Loucy (cell line): Measurements from ENCODE around the gene TOMM40L.

Source experiments
- H2AFZ ChIP-seq: fragments of 200-600 bp; sonication (generic); 2 replicates; pipeline ENCODE4 v1.6.0; 2016; ENCODE audit warnings: antibody characterized with exemption, mild to moderate bottlenecking, low read length, moderate library complexity
- H3F3A ChIP-seq: fragments of 200-600 bp; 2 replicates; pipeline ENCODE4 v1.6.0; 2016; ENCODE audit warnings: antibody characterized with exemption, low read depth, mild to moderate bottlenecking
- H3K27me3 ChIP-seq: fragments of 200-600 bp; sonication (generic); 2 replicates; pipeline ENCODE4 v1.6.1; 2014; ENCODE audit warnings: low read length, mild to moderate bottlenecking; ENCODE audit not compliant: insufficient read depth, poor library complexity, severe bottlenecking
- H3K36me3 ChIP-seq: fragments of 200-600 bp; sonication (generic); 2 replicates; pipeline ENCODE4 v1.6.1; 2016; ENCODE audit warnings: low read length; ENCODE audit not compliant: insufficient read depth
- H3K4me1 ChIP-seq: fragments of 200-600 bp; sonication (generic); 2 replicates; pipeline ENCODE4 v1.5.1; 2014; ENCODE audit warnings: low read length, mild to moderate bottlenecking; ENCODE audit not compliant: insufficient read depth, poor library complexity, severe bottlenecking
- H3K4me2 ChIP-seq: fragments of 200-600 bp; sonication (generic); 2 replicates; pipeline ENCODE4 v1.6.0; 2014; ENCODE audit warnings: antibody characterized with exemption, low read length, low read depth, mild to moderate bottlenecking; ENCODE audit not compliant: poor library complexity, severe bottlenecking
- H3K4me3 ChIP-seq: fragments of 200-600 bp; sonication (generic); 2 replicates; pipeline ENCODE4 v1.5.1; 2014; ENCODE audit warnings: low read length, mild to moderate bottlenecking, mixed read lengths; ENCODE audit not compliant: poor library complexity, severe bottlenecking
- H3K79me2 ChIP-seq: fragments of 200-600 bp; sonication (generic); 2 replicates; pipeline ENCODE4 v1.6.1; 2014; ENCODE audit warnings: low read length; ENCODE audit not compliant: insufficient read depth
- H3K9ac ChIP-seq: fragments of 200-600 bp; sonication (generic); 2 replicates; pipeline ENCODE4 v1.6.0; 2014; ENCODE audit warnings: mild to moderate bottlenecking, low read depth, low read length, moderate library complexity; ENCODE audit not compliant: poor library complexity, severe bottlenecking
- H3K9me2 ChIP-seq: fragments of 200-600 bp; sonication (generic); replicated peaks from 2 replicates; pipeline ENCODE4 v1.6.1; 2016; ENCODE audit warnings: low read depth, low read length, mixed read lengths
- H3K9me3 ChIP-seq: fragments of 200-600 bp; sonication (generic); 2 replicates; pipeline ENCODE4 v1.6.1; 2014; ENCODE audit warnings: mild to moderate bottlenecking, antibody characterized with exemption, low read length, low read depth; ENCODE audit not compliant: insufficient read depth
- H4K20me1 ChIP-seq: fragments of 200-600 bp; sonication (generic); 2 replicates; pipeline ENCODE4 v1.6.0; 2014; ENCODE audit warnings: antibody characterized with exemption, low read length, mild to moderate bottlenecking; ENCODE audit not compliant: insufficient read depth, poor library complexity, severe bottlenecking
- EZH2phosphoT487 ChIP-seq: fragments of 200-600 bp; IDR thresholded peaks from 2 replicates; pipeline ENCODE4 v1.6.1; 2018; ENCODE audit warnings: antibody characterized with exemption, mild to moderate bottlenecking, moderate library complexity, borderline replicate concordance
- TF ChIP-seq, protein P1 (sequence below): fragments of 200-600 bp; sonication (generic); conservative IDR thresholded peaks from 2 replicates; pipeline ENCODE4 v1.5.1; 2014; ENCODE audit warnings: mild to moderate bottlenecking, antibody characterized with exemption, low read length

TOMM40L gene

DNA sequence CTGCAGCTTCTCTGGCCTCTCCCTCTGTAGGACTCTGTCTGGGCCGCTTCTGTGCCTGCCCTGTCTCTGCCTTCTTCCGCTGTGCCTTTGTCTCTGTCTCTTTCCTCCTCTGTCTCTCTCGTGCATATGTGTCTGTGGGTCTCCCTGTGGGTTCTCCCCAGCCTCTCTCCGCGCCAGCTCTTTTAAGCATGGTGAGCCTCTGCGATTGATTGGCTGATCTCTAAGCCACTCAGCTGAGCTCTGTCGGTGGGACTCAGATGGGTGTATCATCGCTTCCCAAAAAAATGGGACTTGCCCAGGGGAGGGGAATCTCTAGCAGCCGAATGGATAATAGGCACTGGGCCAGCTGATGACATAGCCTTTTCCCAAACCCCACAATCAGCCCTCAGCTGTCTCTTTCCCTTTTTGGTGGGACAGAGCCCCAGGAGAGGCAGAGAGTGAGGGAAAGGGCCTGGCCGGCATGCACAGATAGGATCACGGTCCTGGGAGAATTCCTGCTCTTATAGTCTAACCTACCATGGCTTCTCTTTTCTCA is 26.9 kb upstream of the TOMM40L start, which contains the start of gene ADAMTS4:
TSS of gene ADAMTS4 (minus strand) at position 158 of the 535 bp plus-strand sequence. CDS start 427 bp downstream, outside the sequence.
- H3K79me2 ChIP-seq = peaks cover 18% of the 10 kb centered on the region
- H2AFZ ChIP-seq = no peak within 1 kb of the TSS; the same call in 1 of the 2 replicates
- TF ChIP-seq, protein P1, sequence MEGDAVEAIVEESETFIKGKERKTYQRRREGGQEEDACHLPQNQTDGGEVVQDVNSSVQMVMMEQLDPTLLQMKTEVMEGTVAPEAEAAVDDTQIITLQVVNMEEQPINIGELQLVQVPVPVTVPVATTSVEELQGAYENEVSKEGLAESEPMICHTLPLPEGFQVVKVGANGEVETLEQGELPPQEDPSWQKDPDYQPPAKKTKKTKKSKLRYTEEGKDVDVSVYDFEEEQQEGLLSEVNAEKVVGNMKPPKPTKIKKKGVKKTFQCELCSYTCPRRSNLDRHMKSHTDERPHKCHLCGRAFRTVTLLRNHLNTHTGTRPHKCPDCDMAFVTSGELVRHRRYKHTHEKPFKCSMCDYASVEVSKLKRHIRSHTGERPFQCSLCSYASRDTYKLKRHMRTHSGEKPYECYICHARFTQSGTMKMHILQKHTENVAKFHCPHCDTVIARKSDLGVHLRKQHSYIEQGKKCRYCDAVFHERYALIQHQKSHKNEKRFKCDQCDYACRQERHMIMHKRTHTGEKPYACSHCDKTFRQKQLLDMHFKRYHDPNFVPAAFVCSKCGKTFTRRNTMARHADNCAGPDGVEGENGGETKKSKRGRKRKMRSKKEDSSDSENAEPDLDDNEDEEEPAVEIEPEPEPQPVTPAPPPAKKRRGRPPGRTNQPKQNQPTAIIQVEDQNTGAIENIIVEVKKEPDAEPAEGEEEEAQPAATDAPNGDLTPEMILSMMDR = no peak
- TF ChIP-seq EZH2phosphoT487 = no peak
- H3K9me2 ChIP-seq = no peaks in the 10 kb centered on the region
- no peak within 1 kb of the TSS for H3K4me2 ChIP-seq
- H4K20me1 ChIP-seq = no peaks in the 10 kb centered on the region
- no peaks in the 10 kb centered on the region for H3F3A ChIP-seq
- H3K4me3 ChIP-seq = no peak within 1 kb of the TSS
- no peaks in the 10 kb centered on the region for H3K9me3 ChIP-seq
- H3K36me3 ChIP-seq = no peaks in the 10 kb centered on the region
- peaks cover 25% of the 10 kb centered on the region for H3K4me1 ChIP-seq
- no peak within 1 kb of the TSS for H3K9ac ChIP-seq
- no peaks in the 10 kb centered on the region for H3K27me3 ChIP-seq

- Histone ChIP-seq H3K4me3 (no peak overlapping the region), H3K9me2 (no peaks in the 10 kb centered on the region), H3K9me3 (no peaks in the 10 kb centered on the region), H3K4me2 (no peak overlapping the region), H3K36me3 (no peaks in the 10 kb centered on the region), H3F3A (no peaks in the 10 kb centered on the region), H3K79me2 (peaks cover 24% of the 10 kb centered on the region), H4K20me1 (no peaks in the 10 kb centered on the region), H3K27me3 (no peaks in the 10 kb centered on the region), H3K9ac (no peak overlapping the region), H3K4me1 (peaks cover 27% of the 10 kb centered on the region), H2AFZ (no peak overlapping the region)
- TF ChIP-seq, protein P1 = no peak
These were observed 26.2 kb upstream of the TOMM40L start for GRCh38 chr1:161199506-161200139.

GRCh38 chr1:161200421-161200991 is 25.4 kb upstream of the TOMM40L start:
- peaks cover 31% of the 10 kb centered on the region for H3K4me1 ChIP-seq
- no peak overlapping the region for H3K4me3 ChIP-seq
- no peak overlapping the region for H3K4me2 ChIP-seq

More at GRCh38 chr1:161200421-161200991, 25.4 kb upstream of the TOMM40L start:
- H3K9me2 ChIP-seq = no peaks in the 10 kb centered on the region
- H3F3A ChIP-seq = no peaks in the 10 kb centered on the region
- H3K9ac ChIP-seq = no peak overlapping the region
- H4K20me1 ChIP-seq = no peaks in the 10 kb centered on the region
- H2AFZ ChIP-seq = peak overlapping the region; percentile 68
- no peaks in the 10 kb centered on the region for H3K36me3 ChIP-seq
- H3K79me2 ChIP-seq = peaks cover 27% of the 10 kb centered on the region
- no peaks in the 10 kb centered on the region for H3K9me3 ChIP-seq
- H3K27me3 ChIP-seq = no peaks in the 10 kb centered on the region
- TF ChIP-seq EZH2phosphoT487 = no peak
- TF ChIP-seq, protein P1 = no peak
